ENCODE results near the gene KLHDC4.

Gene KLHDC4

GRCh38 chr16:87697256-87697655 is 68.5 kb downstream of the KLHDC4 start:
- DNase-seq: no peak

GRCh38 chr16:87696726-87697125 is 69.1 kb downstream of the KLHDC4 start:
- no peak for DNase-seq

DNA sequence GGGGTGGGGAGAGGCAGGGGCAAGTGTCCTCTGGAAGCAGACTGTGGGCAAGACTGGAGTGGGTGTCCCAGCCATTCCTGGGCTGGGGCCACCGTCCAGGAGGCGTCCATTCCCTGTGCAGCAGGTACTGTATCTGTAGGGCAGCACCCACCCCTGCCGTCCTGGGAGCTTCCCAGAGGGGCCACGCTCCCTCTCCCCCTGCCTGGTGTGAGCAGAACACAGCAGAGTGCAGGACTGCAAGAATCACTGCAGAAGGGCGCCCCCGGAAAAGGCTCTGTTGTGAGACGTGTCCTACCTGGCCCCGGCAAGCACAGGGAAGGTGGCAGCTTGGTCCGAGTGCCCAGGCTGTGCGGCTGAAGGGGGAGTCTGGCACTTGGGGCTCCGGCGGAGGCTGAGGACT is 70.3 kb downstream of the KLHDC4 start:
- DNase-seq: no peak

GRCh38 chr16:87694441-87695125 is 71.2 kb downstream of the KLHDC4 start:
- DNase-seq: no peak

- no peak for DNase-seq
Measured at GRCh38 chr16:87693827-87694226, 72.0 kb downstream of the KLHDC4 start.

DNA sequence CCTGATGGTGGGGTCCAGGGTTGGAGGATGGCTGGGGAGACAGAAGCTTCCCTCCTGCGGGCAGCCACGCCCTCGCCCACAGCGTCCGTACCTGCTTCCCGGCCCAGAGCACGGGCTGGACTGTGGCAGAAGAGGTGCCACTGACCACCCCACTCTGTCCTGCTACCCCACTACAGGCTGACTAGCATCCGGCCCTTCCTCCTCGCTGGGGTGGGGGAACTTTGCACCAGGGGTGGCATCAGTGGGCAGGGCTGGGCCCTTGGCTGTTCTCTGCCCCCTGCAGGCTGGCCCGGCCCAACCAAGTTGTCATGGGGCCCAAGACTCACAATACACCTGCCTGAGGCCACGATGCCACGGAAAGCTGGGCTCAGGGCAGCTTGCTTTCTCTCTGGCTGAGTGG is 73.0 kb downstream of the KLHDC4 start:
- DNase-seq: no peak

DNA sequence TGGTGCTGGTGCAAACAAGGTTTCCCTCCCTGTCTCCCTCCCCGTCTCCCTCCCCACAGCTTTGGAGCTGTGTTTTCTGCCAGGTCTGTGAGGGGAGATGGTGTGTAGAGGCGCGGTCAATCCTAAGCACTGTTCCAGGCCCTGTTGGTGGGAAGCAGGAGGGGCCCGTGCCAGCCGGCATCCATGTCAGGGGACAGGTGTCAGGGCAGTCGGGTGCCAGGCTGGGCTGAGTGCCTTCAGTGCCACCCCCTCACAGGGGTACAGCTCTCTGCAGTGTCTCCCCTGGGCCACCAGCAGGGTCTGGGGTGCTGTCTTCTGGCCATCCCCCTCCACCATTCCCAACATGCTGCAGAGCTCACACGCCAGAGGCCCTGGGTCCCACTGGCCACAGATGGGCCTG is 73.6 kb downstream of the KLHDC4 start:
- no peak for DNase-seq

GRCh38 chr16:87691686-87692079 is 74.1 kb downstream of the KLHDC4 start:
- DNase-seq: no peak

- DNase-seq: no peak
Measured at GRCh38 chr16:87690911-87691685, 74.7 kb downstream of the KLHDC4 start.

DNA sequence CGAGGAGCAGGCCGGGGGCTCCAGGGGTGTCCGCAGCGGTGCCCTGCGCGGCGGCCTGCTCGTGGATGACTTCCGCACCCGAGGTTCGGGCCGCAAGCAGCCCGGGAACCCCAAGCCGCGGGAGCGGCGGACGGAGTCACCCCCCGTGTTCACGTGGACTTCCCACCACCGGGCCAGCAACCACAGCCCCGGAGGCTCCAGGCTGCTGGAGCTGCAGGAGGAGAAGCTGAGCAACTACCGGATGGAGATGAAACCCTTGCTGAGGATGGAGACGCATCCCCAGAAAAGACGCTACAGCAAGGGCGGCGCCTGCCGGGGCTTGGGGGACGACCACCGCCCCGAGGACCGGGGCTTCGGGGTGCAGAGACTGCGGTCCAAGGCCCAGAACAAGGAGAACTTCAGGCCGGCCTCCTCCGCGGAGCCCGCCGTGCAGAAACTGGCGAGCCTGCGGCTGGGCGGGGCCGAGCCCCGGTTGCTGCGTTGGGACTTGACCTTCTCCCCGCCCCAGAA is 75.8 kb downstream of the KLHDC4 start:
- DNase-seq: no peak

- no peak for DNase-seq
Measured at GRCh38 chr16:87688876-87689815, 76.6 kb downstream of the KLHDC4 start.

GRCh38 chr16:87687998-87688529 is 77.7 kb downstream of the KLHDC4 start:
- no peak for DNase-seq

DNA sequence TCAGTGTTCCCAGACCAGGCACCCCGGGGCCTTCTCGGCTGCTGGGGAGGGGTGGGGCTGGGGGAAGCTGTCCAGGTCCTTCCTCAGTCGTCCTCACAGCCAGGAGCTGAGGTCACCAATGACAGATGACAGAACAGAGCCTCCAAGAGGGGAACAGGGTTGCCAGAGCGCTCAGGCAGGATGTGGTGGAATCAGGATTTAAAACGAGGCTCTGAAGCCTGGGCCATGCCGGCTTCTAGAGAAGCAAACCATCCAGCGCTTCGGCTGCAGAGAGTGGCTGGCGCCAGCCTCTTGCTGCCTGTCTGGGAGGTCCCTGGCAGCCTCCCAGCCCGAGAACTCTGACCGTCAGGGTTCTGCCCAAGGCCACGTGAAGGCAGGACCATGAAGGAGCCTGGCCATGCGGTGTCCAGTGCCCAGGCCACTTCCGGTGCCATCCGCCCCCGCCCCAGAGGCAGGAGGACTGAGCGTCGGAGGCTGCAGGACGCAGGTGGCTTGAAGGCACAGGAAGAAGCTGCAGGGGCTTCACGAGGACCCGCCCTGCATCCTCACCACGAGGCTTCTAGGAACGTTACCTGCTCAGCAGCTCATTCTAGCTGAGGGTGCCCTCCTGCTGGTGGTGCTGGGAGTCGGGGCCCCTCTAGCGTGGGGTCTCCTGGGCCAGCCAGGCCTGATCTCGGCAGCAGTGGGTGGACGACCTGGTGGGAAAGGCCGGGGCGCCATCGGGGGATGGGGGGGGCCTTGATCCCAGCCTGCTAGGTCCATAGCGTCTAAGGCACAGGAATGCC is 78.5 kb downstream of the KLHDC4 start:
- DNase-seq: no peak

GRCh38 chr16:87686697-87687096 is 79.1 kb downstream of the KLHDC4 start:
- DNase-seq: no peak

DNA sequence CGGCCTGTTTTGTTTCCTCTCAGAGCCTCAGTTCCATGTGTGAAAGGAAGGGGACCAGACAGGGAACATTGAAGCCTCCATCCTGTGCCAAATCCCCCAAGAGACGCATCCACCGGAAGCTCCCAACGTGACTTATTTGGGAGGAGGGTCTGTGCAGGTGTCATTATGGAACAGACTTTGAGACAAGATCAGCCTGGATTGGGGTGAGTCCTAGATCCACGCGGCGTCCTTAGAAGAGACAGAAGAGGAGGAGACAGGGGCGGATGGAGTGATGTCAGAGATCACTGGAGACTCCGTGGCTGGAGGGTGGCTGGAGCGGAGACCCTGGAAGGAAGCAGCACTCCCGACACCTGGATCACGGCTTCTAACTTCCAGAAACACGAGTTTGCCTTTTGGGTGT is 80.0 kb downstream of the KLHDC4 start:
- no peak for DNase-seq

GRCh38 chr16:87685405-87685755 is 80.4 kb downstream of the KLHDC4 start:
- DNase-seq: no peak

GRCh38 chr16:87684711-87685404 is 80.9 kb downstream of the KLHDC4 start:
- DNase-seq: no peak

- no peak for DNase-seq
Measured at GRCh38 chr16:87684106-87684677, 81.6 kb downstream of the KLHDC4 start.

DNA sequence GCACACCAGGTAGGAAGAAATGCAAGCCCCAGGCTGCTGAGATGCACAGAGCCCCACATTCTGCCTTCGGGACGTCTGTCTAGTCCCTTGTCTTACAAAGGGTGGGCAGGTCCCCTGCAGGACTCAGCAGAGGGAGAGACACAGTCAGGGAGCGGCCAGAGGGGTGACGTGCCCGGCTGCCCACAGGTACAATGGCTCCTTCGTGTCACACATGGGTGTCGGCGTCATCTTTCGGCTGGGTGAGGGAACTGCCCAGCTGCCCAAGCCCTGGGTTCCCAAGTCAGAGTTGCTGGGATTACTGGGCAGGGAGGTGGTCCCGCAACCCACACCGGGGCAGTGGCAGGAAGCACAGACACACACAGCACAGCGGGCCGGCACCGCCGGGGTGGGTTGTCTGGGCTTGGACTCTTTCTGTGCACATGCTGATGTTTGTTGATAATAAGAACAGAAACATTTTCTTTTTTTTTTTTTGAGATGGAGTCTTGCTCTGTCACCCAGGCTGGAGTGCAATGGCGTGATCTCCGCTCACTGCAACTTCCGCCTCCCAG is 82.9 kb downstream of the KLHDC4 start:
- no peak for DNase-seq

DNA sequence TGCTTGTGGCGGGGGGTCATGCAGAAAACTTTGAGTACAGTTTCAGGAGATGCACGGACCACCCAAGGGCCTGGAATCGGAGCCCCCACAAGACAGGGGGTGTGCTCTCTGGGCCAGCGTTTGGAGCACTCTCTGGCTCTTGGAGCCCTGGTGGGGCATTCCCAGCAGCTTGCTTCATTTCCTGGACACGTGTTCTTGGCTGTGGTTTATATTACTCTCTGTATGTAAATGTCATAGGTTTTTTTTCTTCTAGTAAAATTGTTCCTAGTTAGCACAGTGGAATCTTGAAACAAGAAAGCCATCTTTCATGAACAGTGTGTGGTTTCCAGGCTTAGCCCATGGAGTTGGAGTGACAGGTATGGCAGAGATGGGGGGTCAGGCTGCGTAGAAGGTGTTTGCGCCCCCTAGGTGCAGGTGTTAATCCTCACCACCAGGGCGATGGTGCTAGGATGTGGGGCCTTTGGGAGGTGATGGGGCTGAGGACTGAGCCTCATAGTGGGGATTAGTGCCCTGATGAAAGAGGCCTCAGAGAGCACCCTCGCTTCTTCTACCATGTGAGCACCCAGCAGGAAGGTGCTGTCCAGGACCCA is 83.7 kb downstream of the KLHDC4 start:
- no peak for DNase-seq
